GM12872 (cell line): ENCODE measurements around the gene LTBR.

Experiments
- TF ChIP-seq, protein P1 (sequence below): IDR thresholded peaks from 3 replicates; pipeline ENCODE4 v1.5.1; 2011; ENCODE audit warnings: low read depth, mild to moderate bottlenecking, low read length, moderate library complexity; ENCODE audit not compliant: insufficient read depth

The LTBR gene

DNA sequence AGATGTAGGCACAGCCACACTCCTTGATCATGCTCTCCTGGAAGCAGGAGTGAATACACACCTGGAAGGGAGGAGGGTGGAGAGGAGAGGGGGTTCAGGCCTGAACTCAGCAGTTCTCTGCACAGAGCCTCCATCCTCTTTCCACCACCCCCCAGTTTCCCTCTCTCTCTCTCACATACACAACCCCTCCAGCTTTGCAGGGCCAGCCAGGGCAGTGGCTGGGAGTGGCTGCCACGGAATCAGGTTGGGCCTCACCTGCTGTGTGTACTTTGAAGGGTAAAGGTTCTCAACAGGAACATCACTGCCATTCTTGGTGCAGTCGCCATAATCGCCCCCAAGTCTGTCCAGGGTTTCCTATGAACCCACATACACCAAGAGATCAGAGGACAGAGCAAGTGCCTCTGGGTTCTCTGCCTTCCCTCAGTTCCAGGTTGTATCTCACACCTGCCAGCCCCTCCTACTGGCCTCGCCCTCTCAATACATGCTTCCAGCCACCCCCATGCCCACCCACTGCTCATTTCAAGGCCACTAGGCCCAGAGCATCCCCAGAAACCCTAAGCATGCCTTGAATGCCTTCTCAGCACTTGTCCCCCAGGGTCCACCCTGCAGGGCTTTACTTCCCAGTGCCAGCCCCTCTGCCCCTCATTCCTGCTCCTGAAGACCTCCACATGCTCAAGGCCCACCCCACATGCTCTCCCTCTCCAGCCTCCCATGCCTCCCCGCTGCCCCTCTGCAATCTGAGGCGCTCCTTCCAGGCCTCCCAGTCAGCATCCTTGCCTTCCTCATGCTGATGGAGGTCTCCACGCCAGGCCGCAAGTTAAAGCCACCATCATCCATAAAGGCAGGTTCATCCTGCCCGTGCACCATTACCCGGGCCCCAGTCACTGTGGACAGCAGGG lies 29.2 kb upstream of the LTBR start:
- TF ChIP-seq, protein P1, sequence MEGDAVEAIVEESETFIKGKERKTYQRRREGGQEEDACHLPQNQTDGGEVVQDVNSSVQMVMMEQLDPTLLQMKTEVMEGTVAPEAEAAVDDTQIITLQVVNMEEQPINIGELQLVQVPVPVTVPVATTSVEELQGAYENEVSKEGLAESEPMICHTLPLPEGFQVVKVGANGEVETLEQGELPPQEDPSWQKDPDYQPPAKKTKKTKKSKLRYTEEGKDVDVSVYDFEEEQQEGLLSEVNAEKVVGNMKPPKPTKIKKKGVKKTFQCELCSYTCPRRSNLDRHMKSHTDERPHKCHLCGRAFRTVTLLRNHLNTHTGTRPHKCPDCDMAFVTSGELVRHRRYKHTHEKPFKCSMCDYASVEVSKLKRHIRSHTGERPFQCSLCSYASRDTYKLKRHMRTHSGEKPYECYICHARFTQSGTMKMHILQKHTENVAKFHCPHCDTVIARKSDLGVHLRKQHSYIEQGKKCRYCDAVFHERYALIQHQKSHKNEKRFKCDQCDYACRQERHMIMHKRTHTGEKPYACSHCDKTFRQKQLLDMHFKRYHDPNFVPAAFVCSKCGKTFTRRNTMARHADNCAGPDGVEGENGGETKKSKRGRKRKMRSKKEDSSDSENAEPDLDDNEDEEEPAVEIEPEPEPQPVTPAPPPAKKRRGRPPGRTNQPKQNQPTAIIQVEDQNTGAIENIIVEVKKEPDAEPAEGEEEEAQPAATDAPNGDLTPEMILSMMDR: no peak

DNA sequence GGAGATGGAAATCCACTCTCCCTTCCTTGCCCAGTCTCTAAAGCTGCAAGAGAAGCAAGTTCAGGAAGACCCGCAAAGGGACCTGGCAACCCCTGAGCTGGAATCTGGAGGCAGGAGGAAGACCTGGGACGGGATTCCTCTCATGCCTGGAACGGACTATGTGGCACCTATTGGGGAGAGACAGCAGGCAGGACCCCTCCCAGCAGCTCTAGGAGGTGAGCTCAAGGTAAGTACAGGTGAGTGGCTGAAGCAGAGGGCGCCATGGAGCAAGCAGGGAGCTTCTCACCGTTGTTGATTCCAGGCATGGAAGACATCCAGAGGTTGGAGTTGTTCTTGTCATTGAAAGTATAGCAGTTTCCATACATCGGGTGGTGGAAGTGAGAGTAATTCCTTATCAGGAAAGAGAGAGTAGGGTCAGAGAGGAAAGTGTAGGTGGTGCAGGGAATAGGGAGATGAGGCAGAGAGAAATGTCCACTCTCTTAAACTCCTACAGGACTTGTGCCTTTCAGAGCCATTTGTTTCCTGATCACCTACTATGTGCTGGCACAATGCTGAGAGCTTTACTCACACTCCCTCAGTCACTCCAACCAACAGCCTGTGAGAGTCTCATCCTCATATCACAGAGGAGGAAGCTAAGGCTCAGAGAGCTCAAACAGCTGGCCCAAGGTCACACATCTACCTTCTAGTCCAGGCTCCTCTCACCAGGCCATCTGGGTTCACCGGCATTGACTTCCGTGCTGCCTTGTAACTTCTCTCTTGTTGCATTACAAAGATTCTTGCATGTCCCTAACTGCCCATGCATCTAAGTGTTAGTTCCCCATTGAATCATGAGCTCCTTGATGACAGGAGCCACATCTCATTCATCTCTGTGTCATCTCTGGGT lies 28.2 kb upstream of the LTBR start:
- TF ChIP-seq, protein P1: no peak

DNA sequence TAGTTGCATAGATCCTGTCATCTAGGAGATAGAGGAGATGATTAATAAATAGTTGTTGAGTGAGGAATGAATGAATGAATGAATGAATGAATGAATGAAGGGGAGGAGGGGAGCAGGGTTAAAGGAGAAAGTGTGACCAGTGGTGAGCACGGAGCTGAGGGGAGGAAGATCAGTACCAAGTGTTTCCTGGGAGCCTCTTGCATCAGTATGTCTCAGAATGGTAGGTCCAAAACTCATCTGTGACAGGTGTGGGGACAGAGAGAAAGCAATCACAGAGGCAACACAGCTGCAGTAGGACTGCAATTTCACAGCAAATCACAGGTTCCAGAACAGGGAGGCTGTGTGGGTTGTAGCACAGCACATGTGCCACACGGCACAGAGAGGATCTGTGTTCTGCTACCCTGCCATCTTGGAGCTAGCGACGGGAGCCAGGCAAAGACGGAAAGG lies 27.6 kb upstream of the LTBR start:
- TF ChIP-seq, protein P1: no peak

DNA sequence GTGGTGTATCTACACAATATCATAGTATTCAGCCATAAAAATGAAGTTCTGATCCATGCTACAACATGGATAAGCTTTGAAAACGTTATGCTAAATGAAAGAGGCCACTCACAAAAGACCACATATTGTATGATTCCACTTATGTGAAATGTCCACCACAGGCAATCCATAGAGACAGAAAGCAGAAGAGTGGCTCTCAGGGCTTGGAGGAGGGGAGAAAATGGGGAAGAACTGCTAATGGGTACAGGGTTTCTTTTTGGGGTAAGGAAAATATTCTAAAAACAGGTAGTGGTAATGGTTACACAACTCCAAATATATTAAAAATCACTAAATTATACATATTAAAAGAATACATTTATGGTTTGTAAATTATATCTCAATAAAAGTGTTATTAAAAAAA lies 25.1 kb upstream of the LTBR start:
- TF ChIP-seq, protein P1: no peak

DNA sequence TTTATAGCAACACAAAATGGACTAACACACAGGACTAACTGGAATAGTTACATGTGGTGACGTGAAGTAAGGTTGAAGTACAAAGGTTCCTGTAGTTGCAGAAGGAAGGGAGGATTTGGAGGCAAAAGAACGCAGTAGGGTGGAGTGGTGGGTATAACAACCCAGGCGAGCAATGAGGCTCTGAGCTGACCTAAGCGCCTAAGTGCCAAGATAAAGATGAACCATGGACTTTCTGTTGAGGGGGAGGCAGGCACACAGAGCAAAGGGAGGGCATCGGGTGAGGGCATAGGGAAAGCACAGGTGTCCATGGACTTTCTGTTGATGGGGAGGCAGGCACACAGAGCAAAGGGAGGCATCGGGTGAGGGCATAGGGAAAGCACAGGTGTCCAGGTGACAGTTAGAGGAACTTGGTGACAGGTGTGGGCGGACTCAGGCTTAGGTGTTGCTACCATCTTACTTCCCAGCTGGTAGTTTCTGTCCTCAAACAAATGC lies 23.8 kb upstream of the LTBR start:
- TF ChIP-seq, protein P1: no peak

DNA sequence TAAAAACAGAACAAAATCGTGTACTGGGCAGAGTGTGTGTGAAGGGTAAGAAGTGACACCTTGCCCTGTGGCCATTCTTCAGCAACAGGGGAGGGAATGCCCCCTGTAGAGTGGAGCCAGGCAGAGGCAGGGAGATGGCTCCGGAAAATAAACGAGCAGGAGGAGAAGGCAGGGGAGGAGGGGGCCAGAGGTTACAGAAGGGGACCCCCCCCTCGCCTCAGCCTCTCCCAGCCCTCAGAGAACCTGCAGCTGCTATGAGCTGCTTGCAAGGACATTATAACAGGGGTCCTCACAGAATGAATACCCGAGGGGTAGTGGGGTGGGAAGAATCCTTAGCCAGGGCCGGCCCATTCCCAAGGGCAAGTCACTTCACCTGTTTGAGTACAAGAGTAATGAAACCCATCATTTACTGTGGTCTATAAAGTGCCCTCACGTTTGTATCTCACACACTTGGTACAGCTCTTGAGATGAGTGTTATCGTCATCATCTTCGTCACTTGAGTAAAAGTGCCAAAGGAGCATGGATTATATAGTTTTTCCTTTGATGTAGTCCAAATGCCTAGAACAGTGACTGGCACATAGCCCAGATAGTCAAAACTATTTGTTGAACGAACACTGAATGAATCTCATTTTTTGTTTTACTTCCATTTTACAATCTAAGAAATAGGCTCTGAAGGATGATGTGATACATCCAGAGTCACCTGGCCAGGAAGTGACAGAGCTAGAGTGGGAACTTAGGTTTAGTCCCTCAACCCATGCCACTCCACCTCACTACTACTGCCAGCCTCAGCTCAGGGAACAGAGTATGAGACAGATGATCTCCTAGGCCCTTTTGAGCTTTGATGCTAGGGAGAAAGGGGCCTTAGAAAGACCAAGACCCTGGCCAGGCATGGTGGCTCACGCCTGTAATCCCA lies 23.1 kb upstream of the LTBR start:
- TF ChIP-seq, protein P1: no peak

DNA sequence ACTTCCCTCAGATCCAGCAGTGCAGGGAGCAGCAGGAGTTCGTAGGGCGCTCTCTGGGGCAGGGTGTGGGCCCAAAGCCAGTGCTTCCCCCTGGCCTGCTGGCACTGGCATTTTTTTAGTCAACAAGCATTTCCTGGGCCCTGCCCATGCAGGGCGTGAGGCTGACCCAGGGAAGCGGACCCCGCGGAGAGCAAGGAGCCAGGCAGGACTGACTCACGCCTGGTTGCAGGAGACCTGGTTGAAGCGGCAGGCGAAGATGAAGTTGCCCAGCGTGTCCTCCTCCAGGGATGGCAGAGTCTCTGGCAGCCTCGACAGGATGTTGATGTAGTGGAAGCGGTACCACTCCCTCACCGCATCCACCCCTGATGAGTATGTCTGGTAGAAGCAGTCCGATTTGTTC lies 22.1 kb upstream of the LTBR start:
- TF ChIP-seq, protein P1: no peak
